H1 (cell line): ENCODE results near the gene SGO1. TPM values are rescaled to one million over a fixed set of nuclear protein-coding genes. Genes with fewer than 3 reads are reported as not detected.

Source experiments
- CTCF ChIA-PET: fragments of 300-600 bp; sonication (Branson Sonifier 250); formaldehyde crosslinking; loops from one replicate; lab custom pipeline; 2021; ENCODE audit not compliant: partially characterized antibody; lab: Charles Lee
- POLR2A ChIA-PET: fragments of 300-600 bp; sonication (Branson Sonifier 250); formaldehyde crosslinking; loops from one replicate; lab custom pipeline; 2021; ENCODE audit warnings: inconsistent platforms; ENCODE audit not compliant: partially characterized antibody; lab: Charles Lee
- DNase-seq, 2 experiments: peaks; one replicate each; pipeline versions ENCODE4 v3.0.0 to v3.0.0-alpha.2; 2010 to 2022; ENCODE audit warnings: low spot score in 2 of 2, low read depth in 1 of 2, mixed read lengths in 1 of 2
- FAIRE-seq: peaks from 2 replicates; lab custom pipeline; 2011; peaks lifted over from hg19 to GRCh38; lab: Jason Lieb, UNC
- H2AFZ ChIP-seq: 2 replicates; pipeline ENCODE4 v1.8.1; 2012; ENCODE audit warnings: low read length, inconsistent platforms
- H2AK5ac ChIP-seq: 2 replicates; pipeline ENCODE4 v1.6.1; 2013; ENCODE audit warnings: low read depth, low read length
- H2BK120ac ChIP-seq: replicated peaks from 2 replicates; pipeline ENCODE3; 2013; ENCODE audit warnings: low read depth, low read length, inconsistent platforms
- H2BK12ac ChIP-seq: 2 replicates; pipeline ENCODE4 v1.6.1; 2013; ENCODE audit warnings: low read depth, low read length
- H2BK15ac ChIP-seq: 2 replicates; pipeline ENCODE4 v1.6.1; 2013; ENCODE audit warnings: low read length
- H2BK20ac ChIP-seq: 2 replicates; pipeline ENCODE4 v1.6.1; 2013; ENCODE audit warnings: low read length
- H2BK5ac ChIP-seq: 2 replicates; pipeline ENCODE4 v1.6.1; 2013; ENCODE audit warnings: low read depth, low read length
- H3K14ac ChIP-seq: 2 replicates; pipeline ENCODE4 v1.6.1; 2013; ENCODE audit warnings: inconsistent platforms; ENCODE audit not compliant: insufficient read length
- H3K18ac ChIP-seq: 2 replicates; pipeline ENCODE4 v1.6.1; 2013; ENCODE audit warnings: low read length; ENCODE audit errors: extremely low read depth
- H3K23ac ChIP-seq: 2 replicates; pipeline ENCODE4 v1.6.1; 2013; ENCODE audit warnings: inconsistent platforms; ENCODE audit not compliant: insufficient read length
- H3K23me2 ChIP-seq: 2 replicates; pipeline ENCODE4 v1.6.1; 2013; ENCODE audit warnings: low read depth, low read length
- H3K27ac ChIP-seq: 2 replicates; pipeline ENCODE4 v1.6.1; 2011; ENCODE audit warnings: low read depth, low read length, inconsistent platforms
- H3K27me3 ChIP-seq, 4 experiments: replicated peaks in 1 of 4; 1 replicate in 1 of 4; 2 replicates in 3 of 4; pipeline versions ENCODE4 v1.6.1 to v1.8.1; 2011 to 2013; ENCODE audit warnings: low read length in 3 of 4, mild to moderate bottlenecking in 3 of 4, inconsistent platforms in 2 of 4, mixed read lengths in 2 of 4, moderate library complexity in 1 of 4; ENCODE audit not compliant: control insufficient read depth in 3 of 4, insufficient read depth in 3 of 4; ENCODE audit errors: extremely low read depth in 1 of 4
- H3K36me3 ChIP-seq, 4 experiments: 2 replicates each; pipeline versions ENCODE4 v1.6.1 to v1.8.1; 2011 to 2013; ENCODE audit warnings: mild to moderate bottlenecking in 4 of 4, low read length in 3 of 4, moderate library complexity in 2 of 4, control low read depth in 1 of 4, inconsistent platforms in 1 of 4; ENCODE audit not compliant: insufficient read depth in 4 of 4, control insufficient read depth in 2 of 4
- H3K4ac ChIP-seq: replicated peaks from 2 replicates; pipeline ENCODE3; 2013; ENCODE audit warnings: low read length, low read depth, mixed read lengths, inconsistent platforms; ENCODE audit not compliant: insufficient read length
- H3K4me1 ChIP-seq, 4 experiments: replicated peaks in 1 of 4; 1 replicate in 1 of 4; 2 replicates in 3 of 4; pipeline versions ENCODE4 v1.6.1 to v1.8.1; 2011 to 2013; ENCODE audit warnings: low read length in 3 of 4, inconsistent platforms in 2 of 4, mixed read lengths in 1 of 4; ENCODE audit not compliant: insufficient read depth in 4 of 4, control insufficient read depth in 3 of 4
- H3K4me2 ChIP-seq, 2 experiments: 2 replicates each; pipeline versions ENCODE4 v1.6.1 to v1.8.1; 2011 to 2013; ENCODE audit warnings: low read depth in 2 of 2, low read length in 2 of 2, control low read depth in 1 of 2, inconsistent platforms in 1 of 2, mild to moderate bottlenecking in 1 of 2; ENCODE audit not compliant: insufficient read depth in 1 of 2
- H3K4me3 ChIP-seq, 4 experiments: fragments of 200-600, 300-600 bp in 1 of 4; sonication (generic), shearing (Covaris generic), sonication (Bioruptor Twin) in 1 of 4; 2 replicates each; pipeline versions ENCODE4 v1.5.1 to v1.8.1; 2011 to 2016; ENCODE audit warnings: low read length in 4 of 4, low read depth in 3 of 4, control low read depth in 2 of 4, inconsistent platforms in 2 of 4, mild to moderate bottlenecking in 2 of 4, mixed read lengths in 1 of 4, moderate library complexity in 1 of 4; ENCODE audit not compliant: insufficient read depth in 2 of 4; ENCODE audit errors: extremely low read depth in 1 of 4
- H3K56ac ChIP-seq: replicated peaks from 2 replicates; pipeline ENCODE3; 2013; ENCODE audit warnings: low read depth, mild to moderate bottlenecking, mixed read lengths, low read length, inconsistent platforms; ENCODE audit not compliant: insufficient read length
- H3K79me1 ChIP-seq: 2 replicates; pipeline ENCODE4 v1.6.1; 2013; ENCODE audit warnings: low read depth, low read length, control low read depth
- H3K79me2 ChIP-seq, 2 experiments: 2 replicates each; pipeline versions ENCODE4 v1.6.1 to v1.8.1; 2012 to 2013; ENCODE audit warnings: low read length in 2 of 2, mild to moderate bottlenecking in 2 of 2, inconsistent platforms in 1 of 2; ENCODE audit not compliant: insufficient read depth in 2 of 2, control insufficient read depth in 1 of 2
- H3K9ac ChIP-seq, 4 experiments: replicated peaks in 1 of 4; 1 replicate in 1 of 4; 2 replicates in 3 of 4; pipeline versions ENCODE4 v1.6.1 to v1.8.1; 2011 to 2013; ENCODE audit warnings: low read depth in 3 of 4, low read length in 3 of 4, control low read depth in 2 of 4, mild to moderate bottlenecking in 2 of 4, moderate library complexity in 2 of 4, inconsistent platforms in 1 of 4; ENCODE audit errors: extremely low read depth in 1 of 4
- H3K9me3 ChIP-seq, 2 experiments: 2 replicates each; pipeline versions ENCODE4 v1.6.1 to v1.8.1; 2012 to 2013; ENCODE audit warnings: mild to moderate bottlenecking in 2 of 2, moderate library complexity in 2 of 2, control low read depth in 1 of 2, inconsistent platforms in 1 of 2, low read depth in 1 of 2, low read length in 1 of 2, mixed read lengths in 1 of 2; ENCODE audit not compliant: insufficient read depth in 2 of 2
- H4K20me1 ChIP-seq, 2 experiments: replicated peaks in 1 of 2; 2 replicates each; pipeline versions ENCODE3 to v1.8.1; 2011 to 2013; ENCODE audit warnings: inconsistent platforms in 2 of 2, low read length in 2 of 2, mild to moderate bottlenecking in 1 of 2; ENCODE audit not compliant: insufficient read depth in 2 of 2, control insufficient read depth in 1 of 2
- H4K5ac ChIP-seq: 2 replicates; pipeline ENCODE4 v1.6.1; 2013; ENCODE audit warnings: low read length, low read depth, mixed read lengths, inconsistent platforms; ENCODE audit not compliant: insufficient read length
- H4K8ac ChIP-seq: 2 replicates; pipeline ENCODE4 v1.8.0; 2013; ENCODE audit warnings: mild to moderate bottlenecking, moderate library complexity, low read length, inconsistent platforms; ENCODE audit not compliant: insufficient read depth; ENCODE audit errors: extremely low read depth
- H4K91ac ChIP-seq: replicated peaks from 2 replicates; pipeline ENCODE3; 2013; ENCODE audit warnings: low read length, mixed read lengths, inconsistent platforms; ENCODE audit not compliant: insufficient read length
- EGR1 ChIP-seq: IDR thresholded peaks from 2 replicates; pipeline ENCODE4 v1.6.1; 2011; ENCODE audit warnings: low read depth, low read length, borderline replicate concordance
- RAD21 ChIP-seq, 2 experiments: IDR thresholded peaks in 1 of 2; conservative IDR thresholded peaks in 1 of 2; 2 replicates each; pipeline ENCODE4 v1.6.1; 2011; ENCODE audit warnings: low read depth in 2 of 2, low read length in 2 of 2, improper control_type of control experiment in 1 of 2, inconsistent platforms in 1 of 2, mild to moderate bottlenecking in 1 of 2, moderate library complexity in 1 of 2
- RBBP5 ChIP-seq: IDR thresholded peaks from 2 replicates; pipeline ENCODE4 v1.7.1; 2012; ENCODE audit warnings: low read depth, mild to moderate bottlenecking, inconsistent platforms, low read length, moderate library complexity, borderline replicate concordance
- SIRT6 ChIP-seq: IDR thresholded peaks from one replicate; pipeline ENCODE4 v1.7.1; 2012; ENCODE audit warnings: low read length, inconsistent platforms
- WGBS, 2 experiments: shearing (Covaris generic) in 1 of 2; methylation state at CpG; one replicate each; pipeline versions ENCODE4 v1.1.6 to v1.1.7; 2013 to 2015; ENCODE audit warnings: low lambda C conversion rate in 2 of 2, mixed read lengths in 2 of 2, inconsistent platforms in 1 of 2, low coverage in 1 of 2, missing lambda C conversion rate in 1 of 2; ENCODE audit not compliant: insufficient replicate concordance in 2 of 2, insufficient coverage in 1 of 2, insufficient read length in 1 of 2; ENCODE audit errors: extremely low coverage in 1 of 2, missing lambda C conversion rate in 1 of 2; 5-methylcytosine and 5-hydroxymethylcytosine counted together
- polyA plus RNA-seq, 7 experiments: library from polyadenylated mRNA; depleted of rRNA in 3 of 7; stranded (reverse) in 5 of 7; unstranded in 2 of 7; fragments of >200 nt in 5 of 7; fragments of 200-250 nt in 2 of 7; gene quantifications; 1 replicate in 5 of 7; 2 replicates in 1 of 7; 4 replicates in 1 of 7; pipeline versions ENCODE4 v1.2.1 to v1.2.3, GENCODE V29; 2011 to 2013; ENCODE audit warnings: missing spikeins in 2 of 7, mixed read lengths in 2 of 7
- total RNA-seq: library from RNA; stranded (reverse); fragmentation: NEBNext Ultra II Directional; extraction: Animal tissue kit (Norgen Biotek cat#: 25700); gene quantifications from 2 replicates; pipeline ENCODE4 v1.2.1, GENCODE V29; 2021
- TF ChIP-seq, protein P1 (sequence below): IDR thresholded peaks from 2 replicates; pipeline ENCODE4 v1.6.1; 2012; ENCODE audit warnings: inconsistent platforms

Gene SGO1
- total and polyA plus RNA-seq, 2 of the 8 experiments (the other 6 are each of a cell fraction or from before 2014, with no cell fraction given): 6.9 to 36.4 TPM

DNA sequence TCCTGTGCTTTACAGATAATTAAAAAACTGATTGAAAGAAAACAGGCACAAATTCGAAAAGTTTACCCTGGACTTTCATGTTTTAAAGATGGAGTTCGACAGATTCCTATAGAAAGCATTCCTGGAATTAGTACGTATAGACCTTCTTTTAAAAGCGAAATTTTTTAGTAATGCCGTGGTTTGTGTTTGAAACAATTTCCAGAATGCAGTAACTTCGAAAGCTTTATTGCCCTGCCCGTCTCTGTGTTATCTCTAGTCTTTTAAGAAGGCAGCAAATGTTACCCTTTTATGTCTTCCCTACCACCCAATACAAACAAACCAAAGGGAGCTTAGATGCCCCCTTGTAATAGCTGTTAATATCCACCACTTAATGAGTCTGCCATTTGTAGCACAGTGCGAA is 39.7 kb downstream of the SGO1 start:
- WGBS, 2 experiments: 96% methylated on average over 8 of the region's 8 CpGs; no CpG with 5 or more reads in 1 of the 2 experiments
- Histone ChIP-seq H2BK20ac (no peak overlapping the region), H3K27ac (no peak overlapping the region), H3K79me1 (no peaks in the 10 kb centered on the region), H2BK120ac (no peak overlapping the region), H2AK5ac (no peak overlapping the region), H2BK15ac (no peak overlapping the region), H3K4me1 (no peaks in the 10 kb centered on the region; a peak in 1 of 7 replicates), H3K56ac (no peak overlapping the region), H3K27me3 (no peaks in the 10 kb centered on the region), H3K4me3 (no peak overlapping the region), H3K4ac (no peak overlapping the region), H3K9ac (no peak overlapping the region), H4K5ac (no peak overlapping the region), H2BK5ac (no peak overlapping the region), H4K91ac (no peak overlapping the region), H3K9me3 (no peaks in the 10 kb centered on the region), H3K36me3 (no peaks in the 10 kb centered on the region), H3K79me2 (no peaks in the 10 kb centered on the region), H3K14ac (no peak overlapping the region), H2AFZ (no peak overlapping the region), H3K4me2 (no peak overlapping the region), H3K23me2 (0 out of 2 replicates have a peak, but pooled peaks cover 2% of the 10 kb centered on the region), H3K18ac (no peak overlapping the region), H4K20me1 (no peaks in the 10 kb centered on the region), H2BK12ac (no peak overlapping the region), H4K8ac (no peak overlapping the region), H3K23ac (no peak overlapping the region)
- DNase-seq: no peak
- POLR2A ChIA-PET: interaction anchor here (0.9 kb wide), 1 partner anchor 65 kb away, joined by 3 read pairs; no protein-coding TSS in a partner anchor
- FAIRE-seq: no peak
- no peak for TF ChIP-seq EGR1
- no peak for TF ChIP-seq RBBP5
- TF ChIP-seq, protein P1, sequence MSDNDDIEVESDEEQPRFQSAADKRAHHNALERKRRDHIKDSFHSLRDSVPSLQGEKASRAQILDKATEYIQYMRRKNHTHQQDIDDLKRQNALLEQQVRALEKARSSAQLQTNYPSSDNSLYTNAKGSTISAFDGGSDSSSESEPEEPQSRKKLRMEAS: no peak
- no peak for TF ChIP-seq RAD21 (IDR thresholded peaks at IDR 0.05 in 1 of 2, conservative IDR thresholded peaks at IDR 0.05 in 1 of 2; ENCODE audit: low read depth in 2 of 2, low read length in 2 of 2)
- no peak for TF ChIP-seq SIRT6
- TF ChIP-seq, all 59 proteins: peak for 0
- CTCF ChIA-PET: interaction anchor here (2.0 kb wide), 1 partner anchor 10 kb away, joined by 6 read pairs; no protein-coding TSS in a partner anchor
